BE2C (cell line): ENCODE results near the gene LIME1.

Source experiments
- DNase-seq: peaks from one replicate; pipeline ENCODE4 v3.0.0-alpha.2; 2020
- H3K27me3 ChIP-seq: fragments of 250-450 bp; sonication (Bioruptor Pico); 2 replicates; pipeline ENCODE4 v1.5.1; 2020; ENCODE audit warnings: mild to moderate bottlenecking
- H3K36me3 ChIP-seq: fragments of 250-450 bp; sonication (Bioruptor Pico); 2 replicates; pipeline ENCODE4 v1.5.1; 2020; ENCODE audit warnings: mild to moderate bottlenecking
- H3K4me1 ChIP-seq: fragments of 250-450 bp; sonication (Bioruptor Pico); 2 replicates; pipeline ENCODE4 v1.5.1; 2020
- H3K4me3 ChIP-seq: 2 replicates; pipeline ENCODE4 v1.5.1; 2011; ENCODE audit warnings: low read depth, low read length
- H3K9me3 ChIP-seq: fragments of 250-450 bp; sonication (Bioruptor Pico); 2 replicates; pipeline ENCODE4 v1.5.1; 2020
- TF ChIP-seq, protein P1 (sequence below): IDR thresholded peaks from 2 replicates; pipeline ENCODE4 v1.5.1; 2012; ENCODE audit warnings: mild to moderate bottlenecking, low read depth, low read length

The LIME1 gene

DNA sequence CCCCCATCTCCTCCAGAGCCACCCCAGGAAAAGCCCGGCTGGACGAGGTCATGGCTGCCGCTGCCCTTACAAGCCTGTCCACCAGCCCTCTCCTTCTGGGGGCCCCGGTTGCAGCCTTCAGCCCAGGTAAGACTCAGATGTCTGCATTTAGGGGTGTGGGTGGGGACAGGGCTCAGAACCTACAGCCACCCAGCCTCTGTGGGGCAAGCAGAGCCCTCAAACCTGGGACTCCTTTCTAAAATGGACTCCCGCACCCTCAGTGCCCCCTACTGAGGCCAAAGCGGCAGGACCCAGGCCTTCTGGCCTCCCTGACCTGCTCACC lies 4.9 kb downstream of the LIME1 start:
- H3K4me3 ChIP-seq, result peak overlapping the region; percentile 72
- TF ChIP-seq, protein P1, sequence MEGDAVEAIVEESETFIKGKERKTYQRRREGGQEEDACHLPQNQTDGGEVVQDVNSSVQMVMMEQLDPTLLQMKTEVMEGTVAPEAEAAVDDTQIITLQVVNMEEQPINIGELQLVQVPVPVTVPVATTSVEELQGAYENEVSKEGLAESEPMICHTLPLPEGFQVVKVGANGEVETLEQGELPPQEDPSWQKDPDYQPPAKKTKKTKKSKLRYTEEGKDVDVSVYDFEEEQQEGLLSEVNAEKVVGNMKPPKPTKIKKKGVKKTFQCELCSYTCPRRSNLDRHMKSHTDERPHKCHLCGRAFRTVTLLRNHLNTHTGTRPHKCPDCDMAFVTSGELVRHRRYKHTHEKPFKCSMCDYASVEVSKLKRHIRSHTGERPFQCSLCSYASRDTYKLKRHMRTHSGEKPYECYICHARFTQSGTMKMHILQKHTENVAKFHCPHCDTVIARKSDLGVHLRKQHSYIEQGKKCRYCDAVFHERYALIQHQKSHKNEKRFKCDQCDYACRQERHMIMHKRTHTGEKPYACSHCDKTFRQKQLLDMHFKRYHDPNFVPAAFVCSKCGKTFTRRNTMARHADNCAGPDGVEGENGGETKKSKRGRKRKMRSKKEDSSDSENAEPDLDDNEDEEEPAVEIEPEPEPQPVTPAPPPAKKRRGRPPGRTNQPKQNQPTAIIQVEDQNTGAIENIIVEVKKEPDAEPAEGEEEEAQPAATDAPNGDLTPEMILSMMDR, result no peak
- peaks cover 3% of the 10 kb centered on the region; the same call in 1 of the 2 replicates for H3K27me3 ChIP-seq
- H3K4me1 ChIP-seq, result peaks cover 3% of the 10 kb centered on the region
- no peak for DNase-seq
- H3K36me3 ChIP-seq, result peaks cover 14% of the 10 kb centered on the region
- no peaks in the 10 kb centered on the region for H3K9me3 ChIP-seq

DNA sequence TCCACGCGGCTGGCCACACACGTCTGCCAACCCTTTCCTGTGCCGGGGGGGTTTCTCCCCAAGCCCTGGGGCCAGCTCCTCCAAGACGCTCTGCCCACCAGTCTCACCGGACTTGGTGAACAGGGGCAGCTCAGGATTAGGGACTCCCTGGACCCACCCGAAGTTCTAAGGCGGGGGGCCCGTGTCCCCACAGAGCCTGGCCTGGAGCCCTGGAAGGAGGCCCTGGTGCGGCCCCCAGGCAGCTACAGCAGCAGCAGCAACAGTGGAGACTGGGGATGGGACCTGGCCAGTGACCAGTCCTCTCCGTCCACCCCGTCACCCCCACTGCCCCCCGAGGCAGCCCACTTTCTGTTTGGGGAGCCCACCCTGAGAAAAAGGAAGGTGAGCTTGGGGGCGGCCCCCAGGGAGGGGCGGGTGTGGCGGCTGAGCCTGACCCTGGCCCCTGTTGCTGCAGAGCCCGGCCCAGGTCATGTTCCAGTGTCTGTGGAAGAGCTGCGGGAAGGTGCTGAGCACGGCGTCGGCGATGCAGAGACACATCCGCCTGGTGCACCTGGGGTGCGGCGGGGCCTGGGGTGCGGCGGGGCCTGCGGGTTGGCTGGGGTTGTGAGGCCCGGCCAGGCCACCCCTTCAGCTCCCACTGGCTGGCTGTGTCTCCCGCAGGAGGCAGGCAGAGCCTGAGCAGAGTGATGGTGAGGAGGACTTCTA lies 5.4 kb downstream of the LIME1 start:
- H3K4me1 ChIP-seq, result peaks cover 3% of the 10 kb centered on the region
- no peak for DNase-seq
- TF ChIP-seq, protein P1, result no peak
- peaks cover 3% of the 10 kb centered on the region; the same call in 1 of the 2 replicates for H3K27me3 ChIP-seq
- peak overlapping the region; percentile 72 for H3K4me3 ChIP-seq
- peaks cover 14% of the 10 kb centered on the region for H3K36me3 ChIP-seq
- H3K9me3 ChIP-seq, result no peaks in the 10 kb centered on the region

DNA sequence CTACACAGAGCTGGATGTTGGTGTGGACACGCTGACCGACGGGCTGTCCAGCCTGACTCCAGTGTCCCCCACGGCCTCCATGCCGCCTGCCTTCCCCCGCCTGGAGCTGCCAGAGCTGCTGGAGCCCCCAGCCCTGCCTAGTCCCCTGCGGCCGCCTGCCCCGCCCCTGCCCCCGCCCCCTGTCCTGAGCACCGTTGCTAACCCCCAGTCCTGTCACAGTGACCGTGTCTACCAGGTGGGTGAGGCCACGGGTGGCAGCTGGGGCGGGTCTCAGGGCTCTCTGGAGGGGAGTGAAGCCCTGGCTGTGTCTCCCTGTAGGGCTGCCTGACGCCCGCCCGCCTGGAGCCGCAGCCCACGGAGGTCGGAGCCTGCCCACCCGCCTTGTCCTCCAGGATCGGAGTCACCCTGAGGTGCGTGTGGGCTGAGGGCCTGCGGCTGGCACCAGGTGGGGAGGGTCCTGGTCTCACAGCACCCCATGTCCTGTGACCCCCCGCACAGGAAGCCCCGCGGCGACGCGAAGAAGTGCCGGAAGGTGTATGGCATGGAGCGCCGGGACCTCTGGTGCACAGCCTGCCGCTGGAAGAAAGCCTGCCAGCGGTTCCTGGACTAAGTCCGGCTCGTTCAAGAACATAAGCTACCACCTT lies 6.0 kb downstream of the LIME1 start:
- H3K36me3 ChIP-seq, result peaks cover 14% of the 10 kb centered on the region
- peak; percentile 18 for DNase-seq
- no peaks in the 10 kb centered on the region for H3K9me3 ChIP-seq
- H3K4me1 ChIP-seq, result peaks cover 3% of the 10 kb centered on the region
- TF ChIP-seq, protein P1, result no peak
- H3K27me3 ChIP-seq, result peaks cover 3% of the 10 kb centered on the region; the same call in 1 of the 2 replicates
- H3K4me3 ChIP-seq, result no peak overlapping the region

DNA sequence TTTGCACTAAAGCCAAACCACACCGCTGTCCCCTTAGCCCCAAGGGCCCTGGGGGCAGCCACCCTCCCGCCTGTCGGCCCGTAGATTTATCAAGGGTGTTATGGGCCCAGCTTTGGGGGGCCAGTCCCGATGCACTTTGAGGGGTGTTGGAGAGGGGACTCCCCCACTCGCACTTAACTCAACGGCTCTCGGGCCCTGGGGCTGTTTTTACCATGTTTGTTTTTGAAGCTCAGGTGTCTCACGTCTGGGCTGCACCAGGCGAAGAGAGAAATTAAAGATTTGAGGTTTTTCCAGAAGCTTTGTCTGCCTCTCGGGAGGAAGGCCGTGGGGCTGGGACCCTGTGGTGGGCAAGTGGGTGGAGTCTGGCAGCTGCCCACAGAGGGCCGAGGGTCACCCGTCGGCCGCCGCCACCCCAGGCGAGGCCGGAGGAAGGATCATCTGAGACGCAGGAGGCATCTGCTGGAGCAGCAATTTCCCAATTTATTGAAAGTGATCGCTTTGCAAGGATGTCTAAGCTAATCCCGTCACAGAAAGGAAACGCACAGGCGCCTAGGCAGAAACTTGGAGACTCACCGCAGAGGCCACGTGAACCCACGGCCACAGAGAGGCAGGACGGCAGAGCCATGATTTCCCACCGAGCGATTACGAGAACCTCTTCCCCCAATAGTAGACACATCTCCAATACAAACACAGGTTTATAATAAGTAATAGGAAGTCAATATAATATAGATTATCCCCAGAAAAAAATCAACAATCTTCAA lies 6.9 kb downstream of the LIME1 start:
- no peak overlapping the region for H3K4me3 ChIP-seq
- DNase-seq, result no peak
- H3K36me3 ChIP-seq, result peaks cover 14% of the 10 kb centered on the region
- H3K4me1 ChIP-seq, result peaks cover 6% of the 10 kb centered on the region
- H3K9me3 ChIP-seq, result no peaks in the 10 kb centered on the region
- TF ChIP-seq, protein P1, result no peak
- H3K27me3 ChIP-seq, result peaks cover 3% of the 10 kb centered on the region; the same call in 1 of the 2 replicates

DNA sequence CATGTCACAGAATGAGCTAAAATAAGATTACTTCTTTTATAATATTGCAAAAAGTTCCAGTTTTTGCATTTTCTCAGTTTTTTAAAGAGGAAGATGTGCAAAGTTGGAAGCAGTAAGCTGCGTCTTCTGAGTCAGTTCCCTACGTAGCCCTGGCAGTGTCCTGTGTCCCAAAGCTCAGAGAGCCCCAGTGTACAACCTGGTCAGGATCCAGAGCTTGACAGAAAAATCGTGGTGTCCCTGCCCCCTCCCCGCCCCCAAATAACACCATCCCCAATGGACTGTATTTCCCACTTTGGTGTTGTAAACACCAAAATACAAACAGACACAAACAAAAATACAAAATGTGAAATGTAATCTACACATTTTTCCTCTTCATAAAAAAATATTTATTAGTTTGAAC lies 7.7 kb downstream of the LIME1 start:
- Histone ChIP-seq H3K4me1 (peaks cover 4% of the 10 kb centered on the region), H3K4me3 (no peak overlapping the region), H3K27me3 (peaks cover 2% of the 10 kb centered on the region; the same call in 1 of the 2 replicates), H3K9me3 (no peaks in the 10 kb centered on the region), H3K36me3 (peaks cover 14% of the 10 kb centered on the region)
- no peak for DNase-seq
- TF ChIP-seq, protein P1, result no peak
